Measurements from ENCODE around the gene PDE11A. TPM values are rescaled to one million over a fixed set of nuclear protein-coding genes. Genes with fewer than 3 reads are reported as not detected.

PDE11A gene
- total RNA-seq, result not detected in 2 replicates

GRCh38 chr2:178072383-178073301 lies at the start of gene PDE11A:
TSS of gene PDE11A (minus strand) at chr2:178072777. CDS start at chr2:178072437, 340 bp downstream.

GRCh38 chr2:178112202-178113152 lies 39.9 kb upstream of the PDE11A start, which contains the start of gene RBM45:
TSS of gene RBM45 (plus strand) at chr2:178112437. CDS start at chr2:178112547, 110 bp downstream.

Other genes starting within 250 kb of the PDE11A start
- 12.1 and 12.4 TPM in 2 replicates for gene RBM45, start 39.7 kb upstream of the PDE11A start, total RNA-seq
- gene OSBPL6, start 121.7 kb upstream of the PDE11A start, total RNA-seq, result 4.1 and 4.6 TPM in 2 replicates